PC-9 (cell line): ENCODE measurements around the gene KATNA1. TPM values are rescaled to one million over a fixed set of nuclear protein-coding genes. Genes with fewer than 3 reads are reported as not detected.

Experiments used
- BruUV-seq: library from RNA; stranded (reverse); fragments of 400-500 nt; replicated peaks from 2 replicates; lab custom pipeline; 2021; lab: Mats Ljungman, UMichigan
- CTCF ChIA-PET: fragments of 300-600 bp; sonication (Branson Sonifier 250); formaldehyde crosslinking; loops from one replicate; lab custom pipeline; 2022; ENCODE audit warnings: antibody characterized with exemption; lab: Charles Lee
- POLR2A ChIA-PET: fragments of 300-600 bp; sonication (Branson Sonifier 250); formaldehyde crosslinking; loops from one replicate; lab custom pipeline; 2022; ENCODE audit warnings: antibody characterized with exemption; ENCODE audit not compliant: unreplicated experiment; lab: Charles Lee
- DNase-seq, 2 experiments: peaks; one replicate each; pipeline versions ENCODE4 v3.0.0 to v3.0.0-alpha.2; 2015 to 2022; ENCODE audit warnings: mixed read lengths in 1 of 2
- H2AFZ ChIP-seq: fragments of 200-600 bp; sonication (generic); 2 replicates; pipeline ENCODE4 v1.8.1; 2017; ENCODE audit warnings: antibody characterized with exemption
- H3F3A ChIP-seq: fragments of 200-600 bp; sonication (generic); 2 replicates; pipeline ENCODE4 v1.8.1; 2017; ENCODE audit warnings: antibody characterized with exemption, mild to moderate bottlenecking, low read depth; ENCODE audit not compliant: insufficient read depth
- H3K27ac ChIP-seq: fragments of 200-600 bp; sonication (generic); 2 replicates; pipeline ENCODE4 v1.6.1; 2016; ENCODE audit warnings: mixed run types
- H3K27me3 ChIP-seq: fragments of 200-600 bp; sonication (generic); 2 replicates; pipeline ENCODE4 v1.6.1; 2016; ENCODE audit warnings: low read depth, mixed run types; ENCODE audit not compliant: insufficient read depth
- H3K36me3 ChIP-seq: fragments of 200-600 bp; sonication (generic); 2 replicates; pipeline ENCODE4 v1.6.1; 2016; ENCODE audit warnings: low read depth, mixed run types
- H3K4me1 ChIP-seq: fragments of 200-600 bp; sonication (generic); replicated peaks from 2 replicates; pipeline ENCODE4 v1.6.1; 2016; ENCODE audit warnings: mixed run types; ENCODE audit not compliant: insufficient read depth
- H3K4me2 ChIP-seq: fragments of 200-600 bp; sonication (generic); 2 replicates; pipeline ENCODE4 v1.6.1; 2017; ENCODE audit warnings: mixed run types
- H3K4me3 ChIP-seq: fragments of 200-600 bp; sonication (generic); 2 replicates; pipeline ENCODE4 v1.6.1; 2016; ENCODE audit warnings: mixed run types
- H3K79me2 ChIP-seq: fragments of 200-600 bp; sonication (generic); 2 replicates; pipeline ENCODE4 v1.6.1; 2017; ENCODE audit warnings: low read depth, mixed run types
- H3K9me2 ChIP-seq: fragments of 200-600 bp; sonication (generic); 2 replicates; pipeline ENCODE4 v1.8.1; 2017; ENCODE audit warnings: mild to moderate bottlenecking; ENCODE audit not compliant: insufficient read depth
- H3K9me3 ChIP-seq: fragments of 200-600 bp; sonication (generic); 2 replicates; pipeline ENCODE4 v1.8.1; 2016; ENCODE audit warnings: low read depth; ENCODE audit not compliant: insufficient read depth
- H4K20me1 ChIP-seq: fragments of 200-600 bp; sonication (generic); 2 replicates; pipeline ENCODE4 v1.8.1; 2017; ENCODE audit not compliant: insufficient read depth
- EZH2 ChIP-seq: fragments of 200-600 bp; sonication (generic); IDR thresholded peaks from 2 replicates; pipeline ENCODE4 v1.8.0; 2017; ENCODE audit warnings: antibody characterized with exemption, low read depth
- intact Hi-C: fragments of 100-400 bp; cut with micrococcal nuclease; formaldehyde crosslinking; loops from one replicate; pipeline ENCODE4 v1.10.0; 2022; ENCODE audit not compliant: unreplicated experiment
- total RNA-seq: library from RNA; stranded (reverse); gene quantifications from 2 replicates; pipeline ENCODE4 v1.2.3, GENCODE V29; 2021
- TF ChIP-seq, protein P1 (sequence below): fragments of 200-600 bp; sonication (generic); conservative IDR thresholded peaks from 2 replicates; pipeline ENCODE4 v1.6.1; 2017; ENCODE audit warnings: mixed run types, antibody characterized with exemption, mild to moderate bottlenecking, moderate library complexity

Gene KATNA1
- total RNA-seq, 1 experiment from 2014 or later, result 16.1 TPM

DNA sequence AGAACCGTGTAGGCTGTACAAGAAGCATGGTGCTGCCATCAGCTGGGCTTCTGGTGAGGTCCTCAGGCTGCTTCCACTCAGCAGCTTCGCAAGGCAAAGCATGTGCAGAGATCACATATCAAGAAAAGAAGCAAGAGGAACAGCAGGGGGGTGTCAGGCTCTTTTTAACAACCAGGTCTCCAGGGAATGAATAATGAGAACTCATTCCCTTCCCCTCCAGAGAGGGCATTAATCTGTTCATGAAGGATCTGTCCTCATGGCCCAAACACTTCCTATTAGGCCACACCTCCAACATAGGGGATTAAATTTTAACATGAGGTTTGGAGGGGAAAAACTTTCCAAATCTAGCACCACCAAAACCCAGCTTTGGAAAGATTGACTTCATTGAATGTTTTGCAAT, 62.4 kb downstream of the KATNA1 start:
- POLR2A ChIA-PET, result no interaction called here

GRCh38 chr6:149581349-149581748, 67.2 kb downstream of the KATNA1 start:
- POLR2A ChIA-PET, result no interaction called here

More for the DNA sequence above, 62.4 kb downstream of the KATNA1 start:
- CTCF ChIA-PET, result no interaction called here
- Histone ChIP-seq H3F3A (0 out of 2 replicates have a peak, but pooled peaks cover 3% of the 10 kb centered on the region), H3K9me2 (no peaks in the 10 kb centered on the region), H2AFZ (no peak overlapping the region), H3K27me3 (no peaks in the 10 kb centered on the region), H3K79me2 (no peaks in the 10 kb centered on the region), H3K9me3 (no peaks in the 10 kb centered on the region), H3K36me3 (0 out of 2 replicates have a peak, but pooled peaks cover 3% of the 10 kb centered on the region), H3K4me2 (no peak overlapping the region), H3K4me1 (no peaks in the 10 kb centered on the region), H3K27ac (no peak overlapping the region), H3K4me3 (no peak overlapping the region), H4K20me1 (no peaks in the 10 kb centered on the region)
- intact Hi-C loops, result no loop called here
- no TSS peak for BruUV-seq
- no peak for TF ChIP-seq EZH2
- TF ChIP-seq, protein P1, sequence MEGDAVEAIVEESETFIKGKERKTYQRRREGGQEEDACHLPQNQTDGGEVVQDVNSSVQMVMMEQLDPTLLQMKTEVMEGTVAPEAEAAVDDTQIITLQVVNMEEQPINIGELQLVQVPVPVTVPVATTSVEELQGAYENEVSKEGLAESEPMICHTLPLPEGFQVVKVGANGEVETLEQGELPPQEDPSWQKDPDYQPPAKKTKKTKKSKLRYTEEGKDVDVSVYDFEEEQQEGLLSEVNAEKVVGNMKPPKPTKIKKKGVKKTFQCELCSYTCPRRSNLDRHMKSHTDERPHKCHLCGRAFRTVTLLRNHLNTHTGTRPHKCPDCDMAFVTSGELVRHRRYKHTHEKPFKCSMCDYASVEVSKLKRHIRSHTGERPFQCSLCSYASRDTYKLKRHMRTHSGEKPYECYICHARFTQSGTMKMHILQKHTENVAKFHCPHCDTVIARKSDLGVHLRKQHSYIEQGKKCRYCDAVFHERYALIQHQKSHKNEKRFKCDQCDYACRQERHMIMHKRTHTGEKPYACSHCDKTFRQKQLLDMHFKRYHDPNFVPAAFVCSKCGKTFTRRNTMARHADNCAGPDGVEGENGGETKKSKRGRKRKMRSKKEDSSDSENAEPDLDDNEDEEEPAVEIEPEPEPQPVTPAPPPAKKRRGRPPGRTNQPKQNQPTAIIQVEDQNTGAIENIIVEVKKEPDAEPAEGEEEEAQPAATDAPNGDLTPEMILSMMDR, result no peak
- DNase-seq, result no peak

GRCh38 chr6:149580880-149581279, 67.6 kb downstream of the KATNA1 start:
- BruUV-seq, result no TSS peak
- ChIA-PET CTCF (no interaction called here), POLR2A (no interaction called here)
- Histone ChIP-seq H3F3A (no peaks in the 10 kb centered on the region), H3K79me2 (no peaks in the 10 kb centered on the region), H3K4me2 (no peak overlapping the region), H3K27ac (no peak overlapping the region), H3K36me3 (no peaks in the 10 kb centered on the region), H4K20me1 (no peaks in the 10 kb centered on the region), H3K9me3 (no peaks in the 10 kb centered on the region), H2AFZ (no peak overlapping the region), H3K4me1 (no peaks in the 10 kb centered on the region), H3K9me2 (no peaks in the 10 kb centered on the region), H3K27me3 (no peaks in the 10 kb centered on the region), H3K4me3 (no peak overlapping the region)
- no peak for DNase-seq
- intact Hi-C loops, result no loop called here
- TF ChIP-seq EZH2, result no peak
- TF ChIP-seq, protein P1, result no peak

More at GRCh38 chr6:149581349-149581748, 67.2 kb downstream of the KATNA1 start:
- no TSS peak for BruUV-seq
- no peak overlapping the region for H3K4me2 ChIP-seq
- no peaks in the 10 kb centered on the region for H3K79me2 ChIP-seq
- H3F3A ChIP-seq, result no peaks in the 10 kb centered on the region
- no peaks in the 10 kb centered on the region for H3K27me3 ChIP-seq
- no peak overlapping the region for H3K4me3 ChIP-seq
- intact Hi-C loops, result no loop called here
- H3K9me2 ChIP-seq, result no peaks in the 10 kb centered on the region
- no peak overlapping the region for H3K27ac ChIP-seq
- no peaks in the 10 kb centered on the region for H3K36me3 ChIP-seq
- CTCF ChIA-PET, result no interaction called here
- no peak for DNase-seq
- no peaks in the 10 kb centered on the region for H4K20me1 ChIP-seq
- no peak overlapping the region for H2AFZ ChIP-seq
- H3K9me3 ChIP-seq, result no peaks in the 10 kb centered on the region
- H3K4me1 ChIP-seq, result no peaks in the 10 kb centered on the region
- TF ChIP-seq, protein P1, result no peak
- TF ChIP-seq EZH2, result no peak
